Pericardium fibroblast (primary cell): ENCODE measurements around the gene PITPNM1. TPM values are rescaled to one million over a fixed set of nuclear protein-coding genes. Genes with fewer than 3 reads are reported as not detected.

Experiments
- total RNA-seq: library from RNA; depleted of rRNA; stranded (reverse); fragments of >200 nt; gene quantifications from 2 replicates; pipeline ENCODE4 v1.2.3, GENCODE V29; 2015

PITPNM1 gene
- total RNA-seq: 13.4 and 43.6 TPM in 2 replicates

GRCh38 chr11:67504950-67505581, at the start of gene PITPNM1:
TSS of gene PITPNM1 (minus strand) at chr11:67505363. CDS start at chr11:67504180, 1,183 bp downstream.

GRCh38 chr11:67522844-67523555, 17.8 kb upstream of the PITPNM1 start, which contains the start of gene CABP2:
TSS of gene CABP2 (minus strand) at chr11:67523446. CDS start at chr11:67523326, 120 bp downstream.

GRCh38 chr11:67507864-67508485, 2.8 kb upstream of the PITPNM1 start, which contains the start of gene CDK2AP2:
TSS of gene CDK2AP2 (minus strand) at chr11:67508162. CDS start at chr11:67508082, 80 bp downstream.

GRCh38 chr11:67482827-67483798, 22.1 kb downstream of the PITPNM1 start, which contains the start of gene AIP:
TSS of gene AIP (plus strand) at chr11:67483026. CDS start at chr11:67483159, 133 bp downstream.

GRCh38 chr11:67468759-67469507, 36.2 kb downstream of the PITPNM1 start, which contains the start of gene TMEM134:
TSS of gene TMEM134 (minus strand) at chr11:67469251. CDS start at chr11:67469192, 59 bp downstream.

GRCh38 chr11:67455054-67455453, 50.1 kb downstream of the PITPNM1 start, which contains the start of gene CABP4:
TSS of gene CABP4 (plus strand) at chr11:67455354. CDS start at chr11:67455424, 70 bp downstream.

GRCh38 chr11:67452141-67452952, 52.8 kb downstream of the PITPNM1 start, which contains the start of gene GPR152:
TSS of gene GPR152 (minus strand) at chr11:67452729. CDS start at chr11:67452724, 5 bp downstream.

Other genes with a start within 250 kb of the PITPNM1 start
- gene GRK2, start 238.9 kb downstream of the PITPNM1 start, total RNA-seq: 22.0 and 28.4 TPM in 2 replicates
- 18.2 and 20.6 TPM in 2 replicates for gene ANKRD13D, start 216.1 kb downstream of the PITPNM1 start, total RNA-seq
- 11.3 and 54.7 TPM in 2 replicates for gene SSH3, start 201.8 kb downstream of the PITPNM1 start, total RNA-seq
- 154 and 170 TPM in 2 replicates for gene POLD4, start 151.8 kb downstream of the PITPNM1 start, total RNA-seq
- 5.5 and 12.0 TPM in 2 replicates for gene CLCF1, start 131.8 kb downstream of the PITPNM1 start, total RNA-seq
- 7.0 and 8.8 TPM in 2 replicates for gene RAD9A, start 113.4 kb downstream of the PITPNM1 start, total RNA-seq
- gene PPP1CA, start 103.5 kb downstream of the PITPNM1 start, total RNA-seq: 103 and 165 TPM in 2 replicates
- not detected in 2 replicates for gene TBC1D10C, start 101.3 kb downstream of the PITPNM1 start, total RNA-seq
- 0.51 and 2.0 TPM in 2 replicates for gene CARNS1, start 89.7 kb downstream of the PITPNM1 start, total RNA-seq
- 31.0 and 43.7 TPM in 2 replicates for gene RPS6KB2, start 76.9 kb downstream of the PITPNM1 start, total RNA-seq
- gene PTPRCAP, start 67.7 kb downstream of the PITPNM1 start, total RNA-seq: 0.93 TPM in 1 of 2 replicates, not detected in the other
- gene CORO1B, start 61.9 kb downstream of the PITPNM1 start, total RNA-seq: 86.4 and 106 TPM in 2 replicates
- gene GPR152, start 52.6 kb downstream of the PITPNM1 start, total RNA-seq: not detected in 2 replicates
- not detected in 2 replicates for gene CABP4, start 50.0 kb downstream of the PITPNM1 start, total RNA-seq
- 36.2 and 53.2 TPM in 2 replicates for gene TMEM134, start 36.1 kb downstream of the PITPNM1 start, total RNA-seq
- gene AIP, start 22.3 kb downstream of the PITPNM1 start, total RNA-seq: 67.8 and 68.7 TPM in 2 replicates
- 26.0 and 47.0 TPM in 2 replicates for gene CDK2AP2, start 2.8 kb upstream of the PITPNM1 start, total RNA-seq
- gene CABP2, start 18.1 kb upstream of the PITPNM1 start, total RNA-seq: not detected in 2 replicates
- gene GSTP1, start 78.4 kb upstream of the PITPNM1 start, total RNA-seq: 1,049 and 1,088 TPM in 2 replicates
- 122 and 174 TPM in 2 replicates for gene NDUFV1, start 101.6 kb upstream of the PITPNM1 start, total RNA-seq
- gene NUDT8, start 124.6 kb upstream of the PITPNM1 start, total RNA-seq: 10.0 and 19.4 TPM in 2 replicates
- gene TBX10, start 134.4 kb upstream of the PITPNM1 start, total RNA-seq: not detected in 2 replicates
- not detected in 2 replicates for gene ACY3, start 145.4 kb upstream of the PITPNM1 start, total RNA-seq
- gene ALDH3B2, start 169.3 kb upstream of the PITPNM1 start, total RNA-seq: not detected in 2 replicates